ENCODE results near the gene HAPLN2.

The HAPLN2 gene

GRCh38 chr1:156664767-156665411 lies 45.7 kb downstream of the HAPLN2 start:
- DNase-seq: no peak

GRCh38 chr1:156665539-156665938 lies 46.3 kb downstream of the HAPLN2 start:
- DNase-seq: no peak

GRCh38 chr1:156666862-156667609 lies 47.8 kb downstream of the HAPLN2 start:
- no peak for DNase-seq

GRCh38 chr1:156667610-156667967 lies 48.4 kb downstream of the HAPLN2 start:
- no peak for DNase-seq

GRCh38 chr1:156667968-156668709 lies 48.9 kb downstream of the HAPLN2 start:
- DNase-seq: no peak

- no peak for DNase-seq
Observed at GRCh38 chr1:156668801-156669637, 49.8 kb downstream of the HAPLN2 start.

GRCh38 chr1:156669794-156670193 lies 50.6 kb downstream of the HAPLN2 start:
- no peak for DNase-seq

- no peak for DNase-seq
Observed at GRCh38 chr1:156670359-156670758, 51.1 kb downstream of the HAPLN2 start.

GRCh38 chr1:156670791-156671190 lies 51.6 kb downstream of the HAPLN2 start:
- DNase-seq: no peak

GRCh38 chr1:156671804-156672203 lies 52.6 kb downstream of the HAPLN2 start:
- no peak for DNase-seq

- DNase-seq: no peak
Observed at GRCh38 chr1:156673387-156674121, 54.3 kb downstream of the HAPLN2 start.

Measured in 8988T (cell line).